Left renal pelvis (tissue), 4 donors: ENCODE results near the gene SLC12A9. TPM values are rescaled to one million over a fixed set of nuclear protein-coding genes. Genes with fewer than 3 reads are reported as not detected.
"Not testable (repeated sequence)": the region's sequence is repeated elsewhere in the genome, so short reads cannot be mapped to it uniquely, and the experiment has no call there.

ENCODE experiments used
- DNase-seq, 4 donors: peaks; one replicate each; pipeline ENCODE4 v3.0.0-alpha.2; 2013; ENCODE audit warnings: low read depth in 4 of 4, low spot score in 3 of 4
- polyA plus RNA-seq, 4 donors: library from polyadenylated mRNA; unstranded; fragments of 120-200 nt; gene quantifications; one replicate each; pipeline ENCODE4 v1.2.1, GENCODE V29; 2013; ENCODE audit not compliant: insufficient read length in 4 of 4

SLC12A9 gene, protein sequence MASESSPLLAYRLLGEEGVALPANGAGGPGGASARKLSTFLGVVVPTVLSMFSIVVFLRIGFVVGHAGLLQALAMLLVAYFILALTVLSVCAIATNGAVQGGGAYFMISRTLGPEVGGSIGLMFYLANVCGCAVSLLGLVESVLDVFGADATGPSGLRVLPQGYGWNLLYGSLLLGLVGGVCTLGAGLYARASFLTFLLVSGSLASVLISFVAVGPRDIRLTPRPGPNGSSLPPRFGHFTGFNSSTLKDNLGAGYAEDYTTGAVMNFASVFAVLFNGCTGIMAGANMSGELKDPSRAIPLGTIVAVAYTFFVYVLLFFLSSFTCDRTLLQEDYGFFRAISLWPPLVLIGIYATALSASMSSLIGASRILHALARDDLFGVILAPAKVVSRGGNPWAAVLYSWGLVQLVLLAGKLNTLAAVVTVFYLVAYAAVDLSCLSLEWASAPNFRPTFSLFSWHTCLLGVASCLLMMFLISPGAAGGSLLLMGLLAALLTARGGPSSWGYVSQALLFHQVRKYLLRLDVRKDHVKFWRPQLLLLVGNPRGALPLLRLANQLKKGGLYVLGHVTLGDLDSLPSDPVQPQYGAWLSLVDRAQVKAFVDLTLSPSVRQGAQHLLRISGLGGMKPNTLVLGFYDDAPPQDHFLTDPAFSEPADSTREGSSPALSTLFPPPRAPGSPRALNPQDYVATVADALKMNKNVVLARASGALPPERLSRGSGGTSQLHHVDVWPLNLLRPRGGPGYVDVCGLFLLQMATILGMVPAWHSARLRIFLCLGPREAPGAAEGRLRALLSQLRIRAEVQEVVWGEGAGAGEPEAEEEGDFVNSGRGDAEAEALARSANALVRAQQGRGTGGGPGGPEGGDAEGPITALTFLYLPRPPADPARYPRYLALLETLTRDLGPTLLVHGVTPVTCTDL
- polyA plus RNA-seq = 10 to 100 TPM; 15.3 to 41.3 (median 20.7) TPM

DNA sequence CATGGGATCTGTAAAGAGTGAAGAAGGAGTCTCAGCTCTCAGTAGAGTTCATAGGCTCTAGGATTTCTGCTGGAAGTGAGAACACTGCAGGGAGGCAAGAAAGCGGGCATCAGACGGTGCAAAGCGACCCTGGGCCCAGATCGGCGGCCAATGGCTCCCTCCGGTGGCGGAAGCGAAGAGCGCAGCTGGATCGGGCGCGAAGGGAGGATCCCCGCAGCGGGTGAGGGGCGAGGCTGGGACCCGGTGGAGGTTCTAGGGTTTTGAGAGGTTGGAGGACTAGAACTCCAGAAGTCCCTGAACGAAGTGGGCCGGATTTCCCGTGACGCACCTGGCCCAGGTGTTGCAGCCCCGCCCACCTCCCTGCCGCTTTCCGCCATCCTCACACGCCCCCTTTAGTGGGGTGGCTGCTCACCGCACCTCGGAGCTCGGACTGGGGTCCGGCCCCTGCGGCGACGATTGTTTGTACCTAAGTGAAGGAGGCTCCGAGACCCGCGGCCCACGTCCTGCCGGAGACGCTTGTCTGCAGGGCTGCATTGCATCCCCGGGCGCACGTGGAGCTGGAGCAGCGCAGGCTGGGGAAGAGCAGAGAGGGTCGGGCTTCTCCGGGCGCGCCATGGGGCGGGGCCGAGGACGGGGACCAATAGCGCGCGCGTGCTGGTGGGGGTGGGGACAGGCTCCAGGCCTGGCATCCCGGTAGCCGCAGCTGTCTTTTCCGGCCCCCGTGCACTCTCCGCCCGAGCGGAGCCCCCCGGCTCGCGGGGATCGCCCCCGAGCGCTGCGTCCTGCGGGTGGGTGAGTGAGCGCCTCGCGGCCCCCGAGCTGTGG lies at the start of gene SLC12A9:
Gene SLC12A9, plus strand, starts transcription at position 666 of the 825 bp plus-strand sequence. CDS start 1,485 bp downstream, outside the sequence.
- DNase-seq = peak in 1 of 4 donors; percentile 73

DNA sequence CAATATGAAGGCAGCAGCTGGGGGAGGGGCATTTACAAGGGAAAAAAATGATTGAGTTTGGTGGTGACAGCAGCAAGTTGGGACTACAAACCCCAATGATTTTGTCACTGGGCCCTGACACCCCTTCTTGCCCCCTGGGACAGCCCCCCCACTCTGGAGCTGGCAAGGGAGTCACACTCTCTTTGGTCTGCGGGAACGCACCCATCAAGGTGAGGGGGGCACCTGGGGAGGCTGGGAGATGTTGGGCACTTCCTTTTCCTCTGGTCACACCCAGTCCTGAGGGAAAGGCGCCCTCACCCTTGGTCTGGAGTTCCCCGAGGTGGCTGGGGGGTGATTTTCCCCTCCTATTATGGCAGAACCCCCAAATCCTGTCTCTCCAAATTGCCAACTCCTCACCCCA lies 49.6 kb upstream of the SLC12A9 start:
- DNase-seq = no peak

DNA sequence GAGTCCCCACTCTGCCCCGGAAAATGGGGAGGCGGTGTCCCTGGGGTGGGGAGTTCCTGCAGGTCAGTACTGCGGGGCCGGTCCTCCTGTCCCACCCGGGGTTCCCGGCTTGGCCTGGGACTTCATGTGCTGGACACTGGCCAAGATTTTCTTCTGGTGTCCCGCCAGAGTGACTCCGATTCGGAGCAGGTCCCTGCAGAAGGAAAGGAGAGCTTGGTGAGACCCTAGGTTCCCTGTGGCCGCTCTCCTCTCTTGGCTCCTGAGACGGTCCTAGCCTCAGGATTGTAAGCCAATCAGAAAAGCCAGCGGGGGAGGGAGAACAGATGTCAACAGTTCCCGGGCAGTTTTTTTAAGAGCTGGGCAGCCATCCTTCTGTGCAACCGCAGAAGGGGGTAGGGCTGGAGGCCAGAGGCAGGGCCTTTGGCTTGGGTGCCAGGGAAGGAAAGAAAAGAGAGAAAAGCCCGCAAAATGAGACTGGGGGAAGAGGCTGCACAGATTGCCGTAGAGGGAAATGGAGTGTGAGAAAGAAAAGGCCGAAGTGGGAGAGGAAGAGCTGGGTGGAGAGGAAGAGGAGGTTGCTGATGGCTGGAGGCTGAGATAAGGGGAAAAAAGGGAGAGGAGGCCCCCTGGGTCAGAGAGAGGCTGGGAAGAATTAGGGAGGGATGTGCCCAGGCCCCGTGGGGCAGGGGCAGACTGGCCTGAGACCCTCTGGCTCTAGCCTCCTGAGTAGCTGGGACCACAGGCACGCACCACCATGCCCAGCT lies 48.9 kb upstream of the SLC12A9 start:
- DNase-seq = peak; percentile 14 to 75 (median 46)

DNA sequence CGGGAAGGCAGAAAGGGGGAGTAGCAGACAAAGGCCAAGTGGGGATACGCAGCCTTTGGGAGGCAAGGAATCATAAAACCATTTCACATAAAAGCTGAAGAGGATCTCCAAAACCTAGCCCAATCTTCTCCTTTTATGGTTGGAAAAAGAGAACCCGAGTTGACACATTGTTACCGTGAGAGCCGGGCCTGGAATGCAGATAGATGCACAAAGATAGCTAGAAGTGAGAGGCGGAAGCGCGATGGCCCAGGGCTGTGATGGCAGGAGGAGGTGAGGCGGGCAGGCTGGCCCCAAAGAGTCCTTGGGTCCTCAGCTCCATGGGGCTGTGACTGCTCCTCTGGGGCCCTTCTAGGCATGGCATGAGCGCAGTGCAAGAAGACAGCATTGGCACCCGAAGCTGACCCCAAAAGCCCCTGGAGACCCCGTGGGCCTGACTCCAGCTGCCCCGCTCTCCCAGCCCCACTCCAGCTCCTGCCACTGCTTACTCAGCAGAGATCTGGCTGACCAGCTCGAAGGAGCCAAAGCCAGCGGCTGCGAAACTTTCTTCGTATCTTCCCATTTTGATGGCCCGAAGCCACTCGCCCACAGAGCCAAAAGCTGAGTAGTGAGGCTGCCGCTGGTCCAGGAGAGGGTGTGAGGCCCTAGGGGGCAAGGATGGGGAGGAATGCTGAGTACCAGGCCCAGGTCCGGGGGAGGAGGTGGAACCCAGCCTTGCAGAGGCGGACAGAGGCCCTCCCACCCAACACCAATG lies 47.7 kb upstream of the SLC12A9 start:
- no peak for DNase-seq

DNA sequence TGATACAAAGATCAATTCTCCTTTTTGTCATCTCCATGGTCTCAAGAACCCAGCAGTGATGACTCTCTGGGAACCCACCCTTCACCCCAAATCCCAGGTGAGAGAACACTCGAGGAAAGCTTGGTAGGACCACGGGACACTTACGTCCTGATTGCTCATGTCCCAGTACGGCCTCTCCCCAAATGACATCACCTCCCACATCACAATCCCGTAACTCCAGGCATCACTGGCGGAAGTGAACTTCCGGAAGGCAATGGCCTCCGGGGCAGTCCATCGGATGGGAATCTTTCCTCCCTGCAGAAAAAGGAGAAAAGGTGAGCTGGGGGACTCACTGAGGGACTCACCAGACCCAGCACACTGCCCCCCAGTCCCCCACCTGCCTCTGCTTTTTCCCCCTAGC lies 46.2 kb upstream of the SLC12A9 start:
- DNase-seq = no peak

- DNase-seq = not testable (repeated sequence)
Measured at GRCh38 chr7:100806883-100807282, 45.6 kb upstream of the SLC12A9 start.

DNA sequence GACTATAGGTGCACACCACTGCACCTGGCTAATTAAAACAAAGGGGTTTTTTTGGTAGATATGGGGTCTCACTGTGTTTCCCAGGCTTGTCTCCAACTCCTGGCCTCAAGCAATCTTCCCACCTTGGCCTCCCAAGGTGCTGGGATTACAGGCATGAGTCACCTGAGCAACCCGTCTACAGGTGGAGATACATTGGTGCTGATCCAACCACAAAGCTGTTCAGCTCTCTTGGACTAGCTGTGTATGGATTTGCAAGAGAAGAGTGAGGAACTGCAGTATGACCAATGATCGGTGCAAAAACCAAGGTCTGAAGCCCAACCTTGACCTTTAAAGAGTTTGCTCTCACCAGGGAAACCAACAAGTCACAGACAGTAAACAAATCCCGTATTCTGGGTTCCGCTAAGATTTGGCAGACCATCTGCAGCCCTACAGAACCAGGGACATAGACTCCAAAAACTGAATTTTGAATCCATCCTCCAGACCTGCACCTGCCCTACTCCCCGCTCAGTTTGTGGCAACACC lies 44.1 kb upstream of the SLC12A9 start:
- DNase-seq = no peak

- no peak for DNase-seq
Measured at GRCh38 chr7:100811480-100811879, 41.0 kb upstream of the SLC12A9 start.

DNA sequence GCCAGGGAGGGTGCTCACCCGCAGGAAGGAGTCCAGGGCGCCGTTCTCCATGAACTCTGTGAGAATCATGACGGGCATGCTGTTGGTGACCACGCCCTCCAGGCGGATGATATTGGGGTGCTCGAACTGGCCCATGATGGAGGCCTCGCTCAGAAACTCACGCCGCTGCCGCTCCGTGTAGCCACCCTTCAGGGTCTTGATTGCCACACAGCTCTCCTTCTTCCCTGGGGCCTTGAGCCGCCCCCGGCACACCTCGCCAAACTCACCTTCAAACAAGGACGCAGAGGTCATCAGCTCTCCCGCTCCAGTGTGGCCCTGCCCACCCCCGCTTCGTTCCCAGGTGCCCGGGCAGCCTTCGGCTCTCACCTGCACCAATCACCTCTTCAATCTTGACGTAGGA lies 39.8 kb upstream of the SLC12A9 start:
- no peak for DNase-seq

GRCh38 chr7:100816515-100816914 lies 36.0 kb upstream of the SLC12A9 start:
- not testable (repeated sequence) for DNase-seq

DNA sequence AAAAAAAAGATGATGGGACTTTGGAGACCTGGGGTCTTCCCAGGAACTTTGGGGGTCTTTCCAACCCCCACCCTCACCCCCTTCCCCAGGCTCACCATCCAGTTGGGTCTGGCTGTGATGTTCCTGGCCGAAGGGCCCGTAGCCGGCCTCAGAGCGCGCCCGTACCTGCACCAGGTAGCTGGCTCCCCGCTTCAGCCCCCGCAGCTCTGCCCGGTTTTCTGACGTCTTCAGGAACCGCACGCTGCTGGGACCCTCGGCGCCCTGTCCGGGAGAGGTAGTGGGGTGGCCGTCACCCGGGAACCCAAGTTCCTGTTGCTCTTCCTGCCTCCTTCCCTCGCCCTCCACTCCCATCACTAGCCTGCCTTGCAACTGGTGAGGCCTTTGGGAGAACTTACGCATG lies 35.4 kb upstream of the SLC12A9 start:
- DNase-seq = no peak

- no peak for DNase-seq
Measured at GRCh38 chr7:100818366-100818765, 34.1 kb upstream of the SLC12A9 start.

DNA sequence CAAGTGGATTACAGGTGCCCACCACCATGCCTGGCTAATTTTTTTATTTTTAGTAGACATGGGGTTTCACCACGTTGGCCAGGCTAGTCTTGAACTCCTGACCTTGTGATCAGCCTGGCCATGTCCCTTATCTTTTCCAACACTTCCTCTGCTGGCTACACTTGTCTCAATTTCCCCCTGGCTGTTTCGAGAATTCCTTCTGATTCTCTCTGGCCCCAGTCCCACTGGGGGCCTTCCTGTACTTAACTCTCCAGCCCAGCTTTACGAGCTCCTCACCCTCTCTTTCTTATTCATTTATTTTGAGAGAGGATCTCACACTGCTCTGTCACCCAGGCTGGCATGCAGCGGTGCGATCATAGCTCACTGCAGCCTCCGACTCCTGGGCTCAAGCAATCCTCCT lies 33.7 kb upstream of the SLC12A9 start:
- DNase-seq = no peak

DNA sequence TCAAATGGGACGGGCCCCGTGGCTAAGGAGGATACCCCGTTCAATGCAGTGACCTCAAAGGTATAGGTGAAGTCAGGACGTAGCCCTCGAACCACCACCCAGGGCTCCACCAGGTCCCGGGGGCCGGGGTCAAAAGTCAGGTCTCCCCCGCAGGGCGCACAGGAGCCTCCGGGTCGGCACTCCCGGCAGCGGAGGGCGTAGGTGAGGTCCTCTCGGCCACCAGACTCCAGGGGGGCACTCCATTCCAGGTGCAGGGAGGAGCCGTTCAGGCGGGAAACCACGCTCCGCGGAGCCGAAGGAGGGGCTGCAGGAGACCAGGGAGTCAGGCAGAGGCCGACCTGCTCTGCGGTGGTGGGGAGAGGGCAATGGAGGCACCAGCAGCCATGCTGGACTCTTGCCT lies 32.9 kb upstream of the SLC12A9 start:
- DNase-seq = no peak

DNA sequence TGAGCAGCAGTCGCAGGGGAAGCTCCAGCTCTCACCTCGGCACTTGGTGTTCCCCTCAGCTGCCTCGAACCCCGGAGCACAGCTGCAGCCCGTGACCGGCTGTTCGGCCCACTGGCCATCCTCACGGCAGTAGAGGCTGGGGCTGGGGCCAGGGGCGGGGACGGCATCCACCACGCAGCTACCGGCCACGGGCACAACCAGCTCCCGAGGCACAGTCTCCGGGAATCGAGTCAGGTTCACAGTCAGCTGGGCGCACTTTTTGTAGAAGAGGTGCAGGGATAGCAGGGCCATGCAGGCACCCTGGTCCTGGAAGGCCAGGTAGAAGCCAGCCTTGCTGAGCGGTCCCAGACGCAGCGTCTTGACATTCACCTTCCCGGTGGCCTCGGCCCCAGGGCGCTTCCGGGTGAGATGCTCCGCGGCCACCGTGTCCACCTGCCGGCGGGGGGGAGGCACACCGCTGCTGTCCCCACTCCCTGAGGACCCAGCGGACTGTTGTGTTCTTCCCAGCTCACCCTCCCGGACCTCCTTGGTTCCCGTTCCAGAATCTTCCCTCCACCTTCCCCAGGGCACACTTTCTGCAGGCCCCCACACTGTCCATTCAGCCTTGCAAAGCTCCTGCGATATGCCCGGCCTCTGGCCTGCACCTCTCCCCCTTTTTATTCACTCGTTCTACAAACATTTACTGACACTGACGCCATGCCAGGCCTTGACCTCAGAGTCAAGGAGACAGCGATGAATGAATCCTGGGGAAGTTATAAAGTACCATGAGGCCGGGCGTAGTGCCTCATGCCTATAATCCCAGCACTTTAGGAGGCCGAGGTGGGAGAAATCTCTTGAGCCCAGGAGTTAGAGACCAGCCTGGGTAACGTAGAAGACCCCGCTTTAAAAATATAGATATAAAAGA lies 30.0 kb upstream of the SLC12A9 start:
- no peak for DNase-seq

- DNase-seq = no peak
Measured at GRCh38 chr7:100823140-100823525, 29.4 kb upstream of the SLC12A9 start.

DNA sequence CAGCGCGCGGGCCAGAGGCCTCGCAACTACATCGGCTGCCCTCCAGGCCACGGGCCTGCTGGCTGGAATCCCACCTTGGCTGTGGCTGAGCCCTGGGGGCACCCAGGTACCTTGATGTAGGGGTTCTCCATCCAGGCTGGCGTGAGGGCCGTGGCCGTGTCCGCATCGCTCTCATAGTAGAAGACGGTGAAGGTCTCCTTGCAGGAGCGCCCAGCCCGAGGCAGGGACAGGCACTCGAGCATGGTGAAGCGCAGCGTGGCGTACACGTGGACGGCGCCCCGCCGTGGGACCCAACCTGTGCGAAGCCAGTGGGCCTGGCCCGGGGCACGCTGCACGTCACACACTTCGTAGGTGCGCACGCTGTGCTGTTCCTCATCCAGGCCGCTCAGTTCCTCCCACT lies 29.0 kb upstream of the SLC12A9 start:
- DNase-seq = no peak
